SHP77 treated with DMSO at 0.1 percent for 48 hours (cell line): ENCODE results near the gene MYH2.
"Not testable (repeated sequence)": the region's sequence is repeated elsewhere in the genome, so short reads cannot be mapped to it uniquely, and the experiment has no call there.

Experiments used
- DNase-seq: peaks from one replicate; lab custom pipeline; 2025; lab: John Stamatoyannopoulos, UW

MYH2 gene

GRCh38 chr17:10549096-10549842 lies at the start of gene MYH2:
Gene MYH2, minus strand, starts transcription at chr17:10549658. Its CDS starts 1,738 bp downstream, at chr17:10547920.
- no peak for DNase-seq

- no peak for DNase-seq
These were observed 49.2 kb upstream of the MYH2 start for GRCh38 chr17:10598621-10599020.

GRCh38 chr17:10589553-10590145 lies 40.2 kb upstream of the MYH2 start:
- no peak for DNase-seq

- no peak for DNase-seq
These were observed 36.1 kb upstream of the MYH2 start for GRCh38 chr17:10585529-10585928.

GRCh38 chr17:10583834-10584233 lies 34.4 kb upstream of the MYH2 start:
- no peak for DNase-seq

- no peak for DNase-seq
These were observed 29.8 kb upstream of the MYH2 start for GRCh38 chr17:10579270-10579669.

- DNase-seq = no peak
These were observed 24.9 kb upstream of the MYH2 start for GRCh38 chr17:10574324-10574723.

GRCh38 chr17:10563991-10564660 lies 14.7 kb upstream of the MYH2 start:
- DNase-seq = no peak

- no peak for DNase-seq
These were observed 8.6 kb upstream of the MYH2 start for GRCh38 chr17:10558049-10558448.

- no peak for DNase-seq
These were observed 8.0 kb upstream of the MYH2 start for GRCh38 chr17:10557422-10557821.

GRCh38 chr17:10556301-10557005 lies 7.0 kb upstream of the MYH2 start:
- DNase-seq = no peak

- no peak for DNase-seq
These were observed 556 bp upstream of the MYH2 start for GRCh38 chr17:10550014-10550413.

- DNase-seq = no peak
These were observed 2.1 kb downstream of the MYH2 start for GRCh38 chr17:10547351-10547750.

- not testable (repeated sequence) for DNase-seq
These were observed 6.0 kb downstream of the MYH2 start for GRCh38 chr17:10543486-10543885.

GRCh38 chr17:10541179-10541578 lies 8.3 kb downstream of the MYH2 start:
- DNase-seq = not testable (repeated sequence)

- no peak for DNase-seq
These were observed 17.4 kb downstream of the MYH2 start for GRCh38 chr17:10532026-10532425.

- no peak for DNase-seq
These were observed 22.0 kb downstream of the MYH2 start for GRCh38 chr17:10527419-10527818.

GRCh38 chr17:10526517-10526916 lies 22.9 kb downstream of the MYH2 start:
- no peak for DNase-seq

- no peak for DNase-seq
These were observed 26.4 kb downstream of the MYH2 start for GRCh38 chr17:10523064-10523463.

GRCh38 chr17:10521949-10522348 lies 27.5 kb downstream of the MYH2 start:
- no peak for DNase-seq

- no peak for DNase-seq
These were observed 31.0 kb downstream of the MYH2 start, which contains the start of gene MYH1 for GRCh38 chr17:10518271-10519037. Gene MYH1, minus strand, starts transcription at chr17:10518542. Its CDS starts 1,900 bp downstream, at chr17:10516642.

- no peak for DNase-seq
These were observed 32.8 kb downstream of the MYH2 start for GRCh38 chr17:10516638-10517037.
